HG03066 (cell line): ENCODE results near the gene GOLGA6D.
"Not testable (repeated sequence)": the region's sequence is repeated elsewhere in the genome, so short reads cannot be mapped to it uniquely, and the experiment has no call there.

ENCODE experiments used
- ATAC-seq: cut with Tn5 transposase; IDR thresholded peaks from one replicate; pipeline ENCODE4 v1.9.1; 2021; ENCODE audit warnings: low read depth; ENCODE audit not compliant: unreplicated experiment

The GOLGA6D gene

GRCh38 chr15:75282572-75282971, at the start of gene GOLGA6D:
GOLGA6D (plus strand) TSS chr15:75282835; CDS start chr15:75282876, 41 bp downstream.
- ATAC-seq = not testable (repeated sequence)

GRCh38 chr15:75233504-75234190, 49.0 kb upstream of the GOLGA6D start:
- ATAC-seq = no peak

DNA sequence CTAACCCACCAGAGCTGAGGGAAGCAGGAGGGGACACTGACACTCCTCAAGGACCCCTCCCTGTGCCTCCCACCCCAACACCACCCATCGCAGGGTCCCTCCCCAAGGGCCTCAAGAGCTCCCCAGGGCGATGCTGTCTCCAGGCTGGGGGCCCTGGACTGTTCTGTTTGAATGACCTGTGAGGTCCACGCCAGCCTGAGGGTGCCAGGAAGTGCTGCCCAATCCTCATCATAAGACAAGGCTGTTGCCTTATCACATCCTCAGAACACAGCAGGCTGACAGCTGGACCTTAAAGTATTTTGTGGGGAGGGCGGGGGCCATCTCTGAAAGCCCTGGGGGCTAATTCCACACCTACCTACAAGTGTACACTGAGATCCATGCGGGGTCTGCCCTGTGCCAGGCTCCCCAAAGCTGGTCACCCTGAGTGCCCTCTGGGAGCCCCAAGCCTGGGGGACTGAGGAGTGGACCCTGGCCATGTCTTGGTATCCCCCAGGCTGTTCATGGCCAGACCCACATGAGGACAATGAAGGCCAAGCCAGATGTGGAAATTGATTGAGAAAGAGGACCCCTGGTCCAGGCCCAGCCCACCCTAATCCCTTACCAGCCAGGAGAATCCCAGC, 48.3 kb upstream of the GOLGA6D start:
- ATAC-seq = no peak

DNA sequence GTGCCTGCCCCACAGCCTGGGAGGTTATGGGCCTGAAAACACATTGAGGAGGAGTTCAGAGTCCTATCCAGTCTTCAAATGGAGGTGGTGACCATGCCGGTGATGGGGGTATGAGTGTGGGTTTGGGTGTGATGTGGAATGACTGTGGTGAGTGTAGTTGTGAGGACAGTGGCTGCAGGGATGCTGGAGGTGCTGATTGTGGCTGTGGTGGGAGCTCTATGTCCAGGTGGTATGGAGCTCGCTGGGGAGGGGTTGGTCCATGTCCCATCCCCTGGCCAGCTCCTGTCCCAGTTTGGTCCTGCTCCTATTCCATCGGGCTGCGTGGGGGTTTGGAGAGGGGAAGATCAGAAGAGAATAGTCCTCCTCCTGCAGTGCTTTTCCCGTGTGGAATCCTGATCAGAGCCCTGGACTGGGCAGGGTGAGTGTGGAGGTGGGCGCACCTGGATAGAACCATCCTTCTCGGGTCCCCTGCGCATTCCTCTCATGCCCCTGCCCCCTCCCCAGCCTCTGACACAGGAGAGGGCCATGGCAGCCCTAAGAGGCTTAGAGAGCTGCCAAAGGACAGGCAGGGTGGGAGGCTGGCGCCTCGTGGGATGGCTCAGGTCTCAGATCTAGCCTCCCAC, 47.5 kb upstream of the GOLGA6D start:
- no peak for ATAC-seq

DNA sequence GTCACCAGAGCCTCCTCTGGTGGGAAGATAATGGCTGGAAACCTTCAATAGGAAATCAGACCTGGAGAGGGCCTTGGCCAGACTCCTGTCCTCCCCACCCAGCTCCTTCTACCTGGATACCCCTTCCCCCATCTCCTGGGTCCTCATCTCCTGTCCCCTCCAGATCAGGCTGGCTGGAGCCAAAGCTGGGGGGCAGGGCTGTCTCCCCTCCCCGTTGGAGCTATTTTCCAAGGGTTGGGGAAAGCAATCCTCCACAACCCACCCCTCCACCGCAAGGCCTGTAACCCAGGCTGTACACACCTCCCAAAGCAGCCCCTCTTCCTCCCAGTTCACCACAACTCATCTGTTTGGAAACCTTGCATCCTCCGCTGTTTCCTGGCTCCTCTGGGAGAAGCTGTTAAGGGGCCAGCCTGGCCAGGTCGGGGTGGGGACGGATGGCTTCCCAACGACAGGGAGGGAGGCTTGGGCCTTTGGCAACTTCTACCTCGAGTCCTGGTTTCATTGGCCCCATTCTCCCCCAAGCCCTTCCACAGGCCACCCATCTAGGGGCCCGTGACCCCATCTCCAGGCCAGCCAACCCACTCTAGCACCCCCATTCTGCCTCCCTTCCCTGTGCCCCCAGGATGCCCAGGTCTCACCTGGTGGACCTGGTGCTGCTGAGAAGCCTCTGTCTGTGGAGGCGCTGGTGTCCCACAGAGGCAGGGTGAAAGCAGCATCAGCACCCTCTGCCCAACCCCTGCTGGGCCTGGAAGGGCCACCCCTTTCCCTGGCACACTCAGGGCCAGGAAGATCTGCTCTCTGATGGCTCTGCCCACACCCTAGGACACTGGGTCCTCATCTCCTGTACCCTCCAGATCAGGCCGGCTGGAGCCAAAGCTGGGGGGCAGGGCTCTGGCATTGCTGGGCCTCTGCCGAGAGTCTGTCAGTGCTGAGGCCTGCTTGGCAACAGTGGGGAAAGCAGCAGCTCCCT, 46.6 kb upstream of the GOLGA6D start:
- no peak for ATAC-seq

- ATAC-seq = no peak
Measured at GRCh38 chr15:75237316-75237982, 45.2 kb upstream of the GOLGA6D start.

DNA sequence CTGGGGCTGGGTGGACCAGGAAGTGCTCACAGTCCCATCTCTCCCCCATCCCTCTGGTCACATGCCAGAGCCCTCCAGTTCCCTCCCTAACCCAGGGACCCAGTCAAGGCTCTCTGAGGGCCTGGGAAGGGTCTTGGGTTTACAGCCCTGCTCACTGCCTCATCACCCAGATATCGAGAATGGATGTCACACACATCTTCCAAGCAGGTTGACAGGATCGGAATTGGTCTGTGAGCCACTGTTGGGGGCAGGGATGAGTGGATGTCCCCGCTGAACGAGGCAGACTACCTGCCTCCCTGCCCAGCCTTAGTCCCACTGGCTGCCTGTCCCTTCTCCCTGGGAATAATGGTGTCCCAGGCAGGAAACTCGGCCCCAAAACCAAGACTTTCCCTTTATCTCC, 44.5 kb upstream of the GOLGA6D start:
- ATAC-seq = no peak

GRCh38 chr15:75245741-75246140, 36.9 kb upstream of the GOLGA6D start:
- not testable (repeated sequence) for ATAC-seq

DNA sequence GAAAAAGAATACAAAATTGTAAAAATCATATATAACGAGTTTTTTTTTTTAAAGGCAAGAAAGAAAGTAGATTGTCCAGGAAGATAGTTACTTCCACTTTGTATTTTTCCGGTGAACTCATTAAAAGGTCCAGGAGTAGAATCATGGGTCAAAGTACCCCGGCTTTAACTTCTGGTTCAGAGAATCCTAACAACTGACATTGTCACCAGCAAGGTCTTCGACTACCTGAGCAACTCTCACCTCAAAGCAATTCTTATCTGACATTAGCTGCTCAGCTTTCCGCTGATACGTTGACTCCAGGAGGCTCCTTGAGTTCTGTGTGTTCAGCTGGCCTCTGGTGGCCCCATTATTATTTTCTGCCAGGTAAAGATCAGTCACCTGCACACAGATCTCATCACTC, 33.6 kb upstream of the GOLGA6D start:
- ATAC-seq = not testable (repeated sequence)

- no peak for ATAC-seq
Measured at GRCh38 chr15:75249726-75250125, 32.9 kb upstream of the GOLGA6D start.

DNA sequence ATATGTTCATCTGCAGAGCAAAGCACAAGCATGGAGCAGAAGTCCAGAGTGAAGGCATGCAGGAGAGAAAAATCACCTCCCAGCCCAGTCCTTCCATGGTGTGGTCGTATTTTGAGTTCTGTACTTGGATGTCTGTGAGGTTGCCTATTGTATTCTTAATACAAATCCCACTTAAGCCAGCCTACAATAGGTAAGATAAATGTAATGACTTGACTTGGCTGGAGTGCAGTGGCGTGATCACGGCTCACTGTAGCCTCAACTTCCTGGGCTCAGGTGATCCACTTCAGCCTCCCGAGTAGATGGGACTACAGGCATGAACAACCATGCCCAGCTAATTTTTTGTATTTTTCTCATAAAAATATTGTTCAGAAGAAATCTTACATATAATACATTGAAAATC, 31.3 kb upstream of the GOLGA6D start:
- not testable (repeated sequence) for ATAC-seq

- ATAC-seq = not testable (repeated sequence)
Measured at GRCh38 chr15:75252285-75252684, 30.4 kb upstream of the GOLGA6D start.

DNA sequence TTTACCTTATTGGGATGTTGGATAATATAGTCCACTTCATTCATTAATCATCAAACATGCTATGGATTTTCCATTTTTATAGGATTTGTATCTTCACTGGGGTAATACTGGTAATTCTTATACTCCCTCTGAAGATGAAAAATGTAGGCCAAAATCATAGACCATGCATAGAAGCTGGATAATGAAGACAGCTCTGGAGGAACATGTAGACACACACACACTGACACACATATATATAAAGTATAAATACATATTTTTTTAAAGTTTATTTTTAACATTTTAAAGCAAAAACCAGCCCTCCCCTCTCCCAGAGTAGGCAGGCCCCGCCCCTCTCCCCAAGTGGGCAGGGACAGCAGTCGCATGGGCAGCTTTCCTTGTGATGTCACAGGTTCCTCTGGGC, 24.6 kb upstream of the GOLGA6D start, which contains the start of gene GOLGA6C:
Gene GOLGA6C, plus strand, starts transcription at position 301 of the 400 bp plus-strand sequence. CDS start 265 bp downstream, outside the sequence.
- not testable (repeated sequence) for ATAC-seq

- not testable (repeated sequence) for ATAC-seq
Measured at GRCh38 chr15:75258620-75259343, 23.9 kb upstream of the GOLGA6D start.

- ATAC-seq = not testable (repeated sequence)
Measured at GRCh38 chr15:75259873-75260272, 22.8 kb upstream of the GOLGA6D start.

DNA sequence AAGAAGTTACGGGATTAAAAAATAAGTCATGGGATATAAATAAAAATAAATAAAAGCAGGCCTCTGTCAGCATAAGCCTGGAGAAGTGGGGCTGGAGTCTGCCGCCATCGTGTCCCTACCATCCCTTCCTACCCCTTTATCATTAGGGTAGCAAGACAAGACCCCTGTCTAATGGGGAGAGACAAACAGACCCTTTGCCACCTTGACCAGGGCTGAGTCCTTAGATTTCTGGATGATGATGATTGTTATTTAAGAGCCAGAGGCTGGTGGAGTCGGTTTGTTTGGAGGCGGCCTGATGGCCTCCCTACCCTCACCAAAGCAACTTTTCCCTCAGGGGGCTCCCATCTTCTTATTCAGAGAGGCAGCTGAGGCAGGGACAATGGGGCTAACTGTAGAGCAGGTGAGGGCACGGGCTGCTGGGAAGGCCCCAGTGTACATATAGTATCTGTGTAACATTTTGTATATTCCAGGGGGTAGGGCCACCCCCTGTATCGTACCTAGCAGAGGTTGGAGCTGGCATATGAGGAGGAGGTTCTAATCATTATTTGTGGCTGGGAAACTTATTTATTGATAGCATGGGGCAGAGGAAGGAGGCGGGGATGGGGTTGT, 8.8 kb upstream of the GOLGA6D start:
- ATAC-seq = not testable (repeated sequence)

- ATAC-seq = not testable (repeated sequence)
Measured at GRCh38 chr15:75274509-75275107, 8.0 kb upstream of the GOLGA6D start.

GRCh38 chr15:75275617-75276016, 7.0 kb upstream of the GOLGA6D start:
- ATAC-seq = not testable (repeated sequence)
